ENCODE measurements around the gene CREG1.

The CREG1 gene

DNA sequence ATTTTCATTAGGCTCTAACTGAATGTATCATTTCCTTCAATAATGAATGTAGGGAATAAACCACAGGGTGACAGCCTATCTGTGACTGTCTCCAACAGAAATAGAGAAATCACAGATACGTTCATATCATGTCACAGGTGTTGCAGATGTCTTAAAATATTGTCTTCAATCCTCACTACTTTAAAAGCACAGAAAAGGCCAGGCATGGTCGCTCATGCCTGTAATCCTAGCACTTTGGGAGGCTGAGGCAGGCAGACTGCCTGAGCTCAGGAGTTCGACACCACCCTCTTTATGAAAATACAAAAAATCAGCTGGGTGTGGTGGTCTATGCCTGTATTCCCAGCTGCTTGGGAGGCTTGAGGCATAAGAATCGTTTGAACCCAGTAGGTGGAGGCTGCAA, 8.2 kb downstream of the CREG1 start:
- TF ChIP-seq, protein P1, sequence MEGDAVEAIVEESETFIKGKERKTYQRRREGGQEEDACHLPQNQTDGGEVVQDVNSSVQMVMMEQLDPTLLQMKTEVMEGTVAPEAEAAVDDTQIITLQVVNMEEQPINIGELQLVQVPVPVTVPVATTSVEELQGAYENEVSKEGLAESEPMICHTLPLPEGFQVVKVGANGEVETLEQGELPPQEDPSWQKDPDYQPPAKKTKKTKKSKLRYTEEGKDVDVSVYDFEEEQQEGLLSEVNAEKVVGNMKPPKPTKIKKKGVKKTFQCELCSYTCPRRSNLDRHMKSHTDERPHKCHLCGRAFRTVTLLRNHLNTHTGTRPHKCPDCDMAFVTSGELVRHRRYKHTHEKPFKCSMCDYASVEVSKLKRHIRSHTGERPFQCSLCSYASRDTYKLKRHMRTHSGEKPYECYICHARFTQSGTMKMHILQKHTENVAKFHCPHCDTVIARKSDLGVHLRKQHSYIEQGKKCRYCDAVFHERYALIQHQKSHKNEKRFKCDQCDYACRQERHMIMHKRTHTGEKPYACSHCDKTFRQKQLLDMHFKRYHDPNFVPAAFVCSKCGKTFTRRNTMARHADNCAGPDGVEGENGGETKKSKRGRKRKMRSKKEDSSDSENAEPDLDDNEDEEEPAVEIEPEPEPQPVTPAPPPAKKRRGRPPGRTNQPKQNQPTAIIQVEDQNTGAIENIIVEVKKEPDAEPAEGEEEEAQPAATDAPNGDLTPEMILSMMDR (IDR thresholded peaks at IDR 0.05), result no peak

DNA sequence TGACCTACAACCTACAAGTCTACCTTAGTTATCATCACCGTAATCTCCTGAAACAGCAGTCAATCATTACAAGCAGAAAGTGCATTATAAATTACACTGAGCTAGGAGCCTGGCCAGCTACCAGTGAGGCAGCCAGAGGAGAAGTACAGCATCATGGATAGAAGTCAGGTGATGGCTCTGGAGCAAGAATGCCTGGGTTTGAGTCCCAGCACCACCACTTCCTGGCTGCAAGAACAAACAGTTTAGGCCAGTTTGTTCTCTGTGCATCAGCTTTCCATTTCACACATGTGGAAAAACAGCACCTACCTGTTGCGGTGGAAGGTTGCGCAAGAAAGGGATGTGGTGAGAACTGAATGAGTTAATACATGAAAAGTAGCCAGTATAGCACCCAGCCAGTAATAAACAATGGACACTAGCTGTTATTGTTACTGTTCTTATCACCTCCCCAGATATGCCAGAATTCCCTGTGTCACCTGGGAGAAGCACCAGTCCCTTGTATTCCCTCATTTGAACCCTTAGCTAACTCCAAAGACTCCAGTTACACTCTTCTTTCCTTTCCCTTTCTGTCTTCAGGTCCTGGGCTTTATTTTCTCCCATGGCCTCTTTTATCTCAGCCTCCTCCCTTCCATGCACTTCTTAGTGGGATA, 9.0 kb downstream of the CREG1 start:
- TF ChIP-seq, protein P1 (IDR thresholded peaks at IDR 0.05), result no peak

DNA sequence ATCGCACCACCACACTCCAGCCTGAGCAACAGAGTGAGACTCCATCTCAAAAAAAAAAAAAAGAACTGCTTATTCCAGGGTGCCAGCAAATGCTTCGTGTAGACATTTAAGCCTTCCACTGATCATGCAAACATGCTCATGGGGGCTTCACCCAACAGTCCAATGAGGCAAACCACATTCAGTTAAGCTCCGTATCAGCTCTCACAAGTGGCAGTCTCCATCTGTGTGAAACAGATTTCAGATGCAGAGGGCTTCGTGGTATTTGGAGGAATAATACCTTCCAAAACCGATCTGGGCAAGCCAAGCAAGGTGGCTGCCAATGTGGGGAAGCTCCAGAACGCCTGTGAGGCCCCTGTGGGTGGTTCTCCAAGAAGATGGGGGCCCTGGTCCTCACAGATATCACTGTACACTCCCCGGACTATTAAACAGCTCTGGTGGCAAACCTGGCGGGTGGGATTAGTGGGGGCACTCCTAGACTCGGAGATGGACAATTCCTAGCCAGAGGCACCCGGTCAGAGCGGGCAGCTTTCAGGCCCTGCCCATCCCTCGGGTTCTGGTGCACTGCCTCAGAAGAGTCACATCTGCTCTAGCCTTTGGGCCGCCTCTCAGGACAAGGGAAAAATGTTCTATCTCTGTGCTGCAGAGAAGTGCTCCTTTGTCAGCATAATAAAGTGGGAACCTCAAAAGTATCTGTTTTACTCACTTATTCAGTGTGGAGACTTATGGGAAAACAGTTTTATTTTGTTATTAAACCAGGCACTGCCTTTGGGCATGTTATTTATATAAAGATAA, 10.2 kb downstream of the CREG1 start:
- TF ChIP-seq, protein P1 (IDR thresholded peaks at IDR 0.05), result no peak

DNA sequence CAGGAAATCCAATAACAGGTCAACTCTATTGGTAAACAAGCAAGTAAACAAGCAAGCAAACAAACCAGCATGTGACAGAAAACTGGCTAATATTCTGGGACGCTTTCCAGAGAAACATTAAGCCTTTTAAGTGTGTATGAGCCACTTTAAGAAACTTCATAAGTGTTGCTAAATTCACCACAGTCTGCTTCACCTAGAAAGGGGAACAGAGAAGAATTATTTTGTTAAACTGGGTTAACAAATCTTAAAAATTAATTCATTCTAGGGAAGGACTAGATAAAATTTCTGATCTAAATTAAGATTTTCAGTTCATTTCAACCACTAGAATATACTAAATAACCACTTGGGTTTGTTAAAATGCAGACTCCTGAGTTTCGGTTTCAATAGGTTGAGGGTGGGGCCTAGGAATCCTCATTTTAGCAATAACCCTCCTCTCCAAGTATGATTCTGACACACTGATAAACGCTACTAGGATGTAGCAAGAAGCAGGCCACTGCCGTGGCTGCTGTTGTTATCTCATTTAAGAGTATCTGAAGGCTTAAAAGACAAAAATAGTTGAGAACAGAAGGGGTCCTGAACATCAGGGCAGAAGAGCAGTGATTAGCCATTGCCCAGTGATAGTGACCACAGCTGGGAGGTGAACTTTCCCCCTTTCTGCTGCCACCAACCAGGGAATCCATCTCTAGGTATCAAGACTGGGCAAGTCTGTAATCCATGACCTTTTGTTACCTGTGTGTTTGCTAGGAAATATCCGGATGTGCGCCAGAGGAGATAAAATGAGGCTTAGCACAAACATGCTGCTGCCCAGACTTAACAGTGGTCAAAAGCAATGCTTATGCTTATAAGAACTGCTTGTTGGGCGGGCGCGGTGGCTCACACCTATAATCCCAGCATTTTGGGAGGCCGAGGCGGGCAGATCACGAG, 11.2 kb downstream of the CREG1 start:
- TF ChIP-seq, protein P1 (IDR thresholded peaks at IDR 0.05), result no peak

DNA sequence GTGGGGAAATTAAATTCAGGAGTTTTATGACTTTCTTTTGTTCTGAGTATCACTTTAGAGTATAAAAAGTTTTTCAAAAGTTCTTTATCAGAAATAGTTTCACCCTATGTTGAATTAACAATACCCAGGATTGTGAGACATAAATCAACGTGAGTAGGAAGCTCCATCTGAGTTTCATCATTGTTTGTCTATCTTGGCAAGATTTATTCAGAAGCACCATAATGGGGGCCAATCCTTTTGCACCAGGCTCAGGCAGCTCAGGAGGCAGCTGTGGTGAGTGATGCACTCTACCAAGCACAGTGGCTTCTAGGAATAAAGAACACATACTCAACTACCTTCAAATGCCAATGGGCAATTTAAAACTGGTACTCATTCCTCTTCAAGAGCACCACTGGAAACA, 12.0 kb downstream of the CREG1 start:
- TF ChIP-seq, protein P1 (IDR thresholded peaks at IDR 0.05), result no peak

DNA sequence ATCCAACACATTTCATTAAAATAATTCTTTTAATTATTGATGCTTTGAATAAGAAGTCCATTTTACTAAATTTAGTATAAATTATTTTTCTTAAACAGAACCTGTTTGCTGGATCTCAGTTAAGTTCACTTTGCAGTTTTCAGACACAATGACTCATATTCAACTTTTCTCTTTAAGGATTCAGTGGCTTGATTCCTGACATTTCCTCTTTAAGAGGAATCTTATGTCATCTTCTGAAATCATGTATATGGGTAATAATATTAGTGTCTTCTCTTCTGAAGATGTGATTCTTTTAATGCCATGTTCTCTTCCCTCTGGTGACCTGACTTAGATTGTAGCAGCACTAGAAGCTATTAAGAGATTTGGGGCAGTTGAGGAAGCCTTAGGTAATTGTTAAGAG, 12.6 kb downstream of the CREG1 start:
- TF ChIP-seq, protein P1 (IDR thresholded peaks at IDR 0.05), result no peak

DNA sequence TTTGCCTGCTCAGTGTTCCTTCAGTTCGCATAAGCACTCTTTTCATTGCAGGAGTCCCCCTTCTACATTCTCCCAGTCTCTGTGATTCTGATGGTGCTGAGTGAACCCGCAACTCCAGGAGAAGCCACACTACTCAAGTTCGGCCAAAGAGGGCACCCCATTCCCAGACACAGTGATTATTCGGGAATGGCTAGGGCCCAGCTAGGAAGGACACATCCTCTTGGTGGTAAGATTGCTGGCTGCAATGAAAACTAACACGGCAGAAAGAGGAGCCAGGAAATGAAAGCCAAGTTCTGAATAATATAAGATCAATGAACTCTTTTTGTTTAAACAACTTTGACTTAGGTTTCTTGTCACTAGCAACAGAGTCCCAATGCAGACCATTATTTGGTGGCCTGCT, 14.9 kb downstream of the CREG1 start:
- TF ChIP-seq, protein P1 (IDR thresholded peaks at IDR 0.05), result no peak

Measured in LNCAP (cell line).